Measurements from ENCODE around the gene ZC3H7B.

DNA sequence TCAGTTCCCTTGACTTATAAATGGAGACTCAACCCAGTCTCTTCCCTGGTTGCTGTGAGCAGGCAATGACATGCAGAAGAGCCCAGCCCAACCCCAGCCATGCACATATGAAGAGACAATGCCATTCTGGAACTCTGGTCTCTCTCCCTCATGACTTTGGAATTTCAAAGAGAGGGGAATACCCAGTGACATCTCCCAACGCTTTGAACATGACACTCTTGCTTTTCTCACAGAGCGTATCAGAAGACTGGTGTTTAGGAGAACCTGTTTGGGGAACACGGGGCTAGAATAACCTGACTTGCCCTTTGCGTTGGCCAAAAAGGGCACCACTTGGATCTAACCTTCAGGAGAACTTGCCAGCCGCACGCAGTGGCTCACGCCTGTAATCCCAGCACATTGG lies 28.2 kb upstream of the ZC3H7B start:
- TF ChIP-seq, protein P1, sequence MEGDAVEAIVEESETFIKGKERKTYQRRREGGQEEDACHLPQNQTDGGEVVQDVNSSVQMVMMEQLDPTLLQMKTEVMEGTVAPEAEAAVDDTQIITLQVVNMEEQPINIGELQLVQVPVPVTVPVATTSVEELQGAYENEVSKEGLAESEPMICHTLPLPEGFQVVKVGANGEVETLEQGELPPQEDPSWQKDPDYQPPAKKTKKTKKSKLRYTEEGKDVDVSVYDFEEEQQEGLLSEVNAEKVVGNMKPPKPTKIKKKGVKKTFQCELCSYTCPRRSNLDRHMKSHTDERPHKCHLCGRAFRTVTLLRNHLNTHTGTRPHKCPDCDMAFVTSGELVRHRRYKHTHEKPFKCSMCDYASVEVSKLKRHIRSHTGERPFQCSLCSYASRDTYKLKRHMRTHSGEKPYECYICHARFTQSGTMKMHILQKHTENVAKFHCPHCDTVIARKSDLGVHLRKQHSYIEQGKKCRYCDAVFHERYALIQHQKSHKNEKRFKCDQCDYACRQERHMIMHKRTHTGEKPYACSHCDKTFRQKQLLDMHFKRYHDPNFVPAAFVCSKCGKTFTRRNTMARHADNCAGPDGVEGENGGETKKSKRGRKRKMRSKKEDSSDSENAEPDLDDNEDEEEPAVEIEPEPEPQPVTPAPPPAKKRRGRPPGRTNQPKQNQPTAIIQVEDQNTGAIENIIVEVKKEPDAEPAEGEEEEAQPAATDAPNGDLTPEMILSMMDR (IDR thresholded peaks at IDR 0.05), result no peak
- no peak for TF ChIP-seq POLR2AphosphoS5 (IDR thresholded peaks at IDR 0.05)

Measured in prostate gland (tissue), 2 donors.